Measurements from ENCODE around the gene ELOVL6.

- TF ChIP-seq CTCF (IDR thresholded peaks at IDR 0.05 in 8 of 11, conservative IDR thresholded peaks at IDR 0.05 in 3 of 11) (no peak), POLR2A (IDR thresholded peaks at IDR 0.05) (no peak)
Measured at GRCh38 chr4:110245577-110245976, 47.2 kb upstream of the ELOVL6 start.

All from spleen (tissue), 7 donors.